Nephron (organoid): ENCODE data around the gene SDSL.

Source experiments
- H3K27ac Mint-ChIP-seq, 3 experiments: 2 replicates each; pipeline ENCODE4 v1.8.0; 2020; ENCODE audit warnings: mixed read lengths in 3 of 3, mild to moderate bottlenecking in 2 of 3, moderate library complexity in 1 of 3
- H3K27me3 Mint-ChIP-seq: 2 replicates; pipeline ENCODE4 v1.8.0; 2021; ENCODE audit warnings: low read depth, mild to moderate bottlenecking, moderate library complexity, mixed read lengths
- H3K36me3 Mint-ChIP-seq: 2 replicates; pipeline ENCODE4 v1.8.0; 2020; ENCODE audit warnings: low read depth, mixed read lengths
- H3K4me1 Mint-ChIP-seq: 2 replicates; pipeline ENCODE4 v1.8.0; 2020; ENCODE audit warnings: mixed read lengths
- H3K4me3 Mint-ChIP-seq, 3 experiments: 2 replicates each; pipeline ENCODE4 v1.8.0; 2020; ENCODE audit warnings: mild to moderate bottlenecking in 3 of 3, mixed read lengths in 3 of 3, moderate library complexity in 2 of 3
- H3K9me3 Mint-ChIP-seq: 2 replicates; pipeline ENCODE4 v1.8.0; 2020; ENCODE audit warnings: mixed read lengths
- TF ChIP-seq, protein P1 (sequence below), 3 experiments: fragments of 200-600 bp; sonication (generic); IDR thresholded peaks; one replicate each; pipeline ENCODE4 v1.5.0; 2021; ENCODE audit warnings: antibody characterized with exemption in 3 of 3; ENCODE audit not compliant: unreplicated experiment in 3 of 3

Gene SDSL

GRCh38 chr12:113418213-113418879 is 3.8 kb upstream of the SDSL start:
- no peaks in the 10 kb centered on the region for H3K36me3 Mint-ChIP-seq
- peaks cover 7% of the 10 kb centered on the region for H3K4me1 Mint-ChIP-seq
- H3K27me3 Mint-ChIP-seq = peaks cover 5% of the 10 kb centered on the region
- no peak overlapping the region for H3K4me3 Mint-ChIP-seq
- TF ChIP-seq, protein P1, sequence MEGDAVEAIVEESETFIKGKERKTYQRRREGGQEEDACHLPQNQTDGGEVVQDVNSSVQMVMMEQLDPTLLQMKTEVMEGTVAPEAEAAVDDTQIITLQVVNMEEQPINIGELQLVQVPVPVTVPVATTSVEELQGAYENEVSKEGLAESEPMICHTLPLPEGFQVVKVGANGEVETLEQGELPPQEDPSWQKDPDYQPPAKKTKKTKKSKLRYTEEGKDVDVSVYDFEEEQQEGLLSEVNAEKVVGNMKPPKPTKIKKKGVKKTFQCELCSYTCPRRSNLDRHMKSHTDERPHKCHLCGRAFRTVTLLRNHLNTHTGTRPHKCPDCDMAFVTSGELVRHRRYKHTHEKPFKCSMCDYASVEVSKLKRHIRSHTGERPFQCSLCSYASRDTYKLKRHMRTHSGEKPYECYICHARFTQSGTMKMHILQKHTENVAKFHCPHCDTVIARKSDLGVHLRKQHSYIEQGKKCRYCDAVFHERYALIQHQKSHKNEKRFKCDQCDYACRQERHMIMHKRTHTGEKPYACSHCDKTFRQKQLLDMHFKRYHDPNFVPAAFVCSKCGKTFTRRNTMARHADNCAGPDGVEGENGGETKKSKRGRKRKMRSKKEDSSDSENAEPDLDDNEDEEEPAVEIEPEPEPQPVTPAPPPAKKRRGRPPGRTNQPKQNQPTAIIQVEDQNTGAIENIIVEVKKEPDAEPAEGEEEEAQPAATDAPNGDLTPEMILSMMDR (IDR thresholded peaks at IDR 0.05; ENCODE audit: unreplicated experiment in 3 of 3) = no peak
- H3K27ac Mint-ChIP-seq = peak overlapping the region in 1 of 3 experiments; percentile 10
- H3K9me3 Mint-ChIP-seq = no peaks in the 10 kb centered on the region

DNA sequence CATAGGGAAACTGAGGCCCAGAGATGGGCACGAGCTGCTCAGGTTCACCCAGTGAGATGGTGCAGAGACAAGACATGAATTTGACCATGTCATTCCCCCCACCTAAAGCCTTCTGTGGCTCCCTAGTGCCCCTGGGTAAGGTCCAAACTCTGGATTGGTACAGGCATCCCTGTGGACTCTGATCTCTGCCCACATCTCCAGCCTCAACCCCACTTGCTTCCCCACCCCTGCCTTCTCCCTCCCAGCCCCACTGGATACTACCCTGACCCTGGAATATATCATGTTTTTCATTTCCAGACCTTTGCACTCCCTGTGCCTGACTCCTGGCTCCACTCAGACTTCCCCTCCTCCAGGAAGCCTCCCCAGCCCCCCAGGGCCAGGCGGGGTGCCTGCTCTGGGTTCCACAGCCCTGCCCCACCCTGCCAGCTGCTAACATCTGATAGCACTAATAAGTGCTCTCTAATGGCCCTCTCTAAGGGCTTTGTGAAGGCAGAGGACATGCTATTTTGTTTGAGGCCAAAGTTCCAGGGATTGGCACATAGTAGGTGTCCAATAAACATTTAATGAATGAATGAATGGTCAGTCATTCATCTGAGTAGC is 1.1 kb upstream of the SDSL start:
- Mint-ChIP-seq H3K36me3 (no peaks in the 10 kb centered on the region), H3K9me3 (no peaks in the 10 kb centered on the region), H3K27ac (no peak overlapping the region), H3K4me1 (peaks cover 7% of the 10 kb centered on the region), H3K27me3 (peaks cover 8% of the 10 kb centered on the region), H3K4me3 (peak overlapping the region in 1 of 3 experiments; percentile 40)
- TF ChIP-seq, protein P1 (IDR thresholded peaks at IDR 0.05; ENCODE audit: unreplicated experiment in 3 of 3) = no peak

DNA sequence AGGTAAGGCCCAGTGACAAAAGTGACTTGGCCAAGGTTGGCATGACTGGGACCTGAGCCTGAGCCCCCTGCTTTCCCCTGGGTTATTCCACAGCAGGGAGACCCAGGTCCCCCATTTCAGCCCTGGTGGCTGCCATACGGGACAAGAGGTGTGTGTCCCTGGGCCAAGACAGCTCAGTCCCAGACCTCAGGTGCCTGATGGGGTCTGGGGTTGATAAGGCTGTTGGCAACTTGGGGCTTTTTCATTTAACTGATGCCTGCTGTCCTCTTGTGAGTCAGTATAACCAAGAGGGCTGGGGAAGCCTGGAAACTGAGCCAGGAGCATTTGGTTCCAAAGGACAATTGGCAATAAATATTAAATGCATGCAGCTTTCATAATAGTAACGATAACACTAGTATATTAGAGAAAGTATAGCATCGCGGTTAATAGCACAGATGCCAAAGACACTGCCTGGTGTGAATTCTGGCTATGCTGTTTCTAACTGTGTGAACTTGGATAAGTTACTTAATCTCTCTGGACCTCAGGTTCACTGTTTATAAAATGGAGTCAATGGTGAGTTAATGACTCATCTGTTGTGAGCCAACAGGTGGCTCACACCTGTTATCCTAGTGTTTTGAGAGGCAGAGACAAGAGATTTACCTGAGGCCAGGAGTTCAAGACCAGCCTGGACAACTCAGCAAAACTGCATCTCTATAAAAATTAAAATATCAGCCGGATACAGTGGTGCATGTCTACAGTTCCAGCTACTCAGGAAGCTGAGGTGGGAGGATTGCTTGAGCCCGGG is 898 bp downstream of the SDSL start:
- Mint-ChIP-seq H3K4me3 (peak overlapping the region; percentile 49 to 94 (median 94)), H3K27ac (no peak overlapping the region), H3K4me1 (peaks cover 7% of the 10 kb centered on the region), H3K27me3 (peaks cover 15% of the 10 kb centered on the region), H3K9me3 (no peaks in the 10 kb centered on the region), H3K36me3 (no peaks in the 10 kb centered on the region)
- TF ChIP-seq, protein P1 (IDR thresholded peaks at IDR 0.05; ENCODE audit: unreplicated experiment in 3 of 3) = no peak

GRCh38 chr12:113424456-113424855 is 2.3 kb downstream of the SDSL start:
- Mint-ChIP-seq H3K27ac (peak overlapping the region in 1 of 3 experiments; percentile 13), H3K27me3 (peaks cover 15% of the 10 kb centered on the region), H3K36me3 (no peaks in the 10 kb centered on the region), H3K9me3 (no peaks in the 10 kb centered on the region), H3K4me1 (peaks cover 7% of the 10 kb centered on the region), H3K4me3 (peak overlapping the region; percentile 24 to 63 (median 57))
- TF ChIP-seq, protein P1 (IDR thresholded peaks at IDR 0.05; ENCODE audit: unreplicated experiment in 3 of 3) = no peak

DNA sequence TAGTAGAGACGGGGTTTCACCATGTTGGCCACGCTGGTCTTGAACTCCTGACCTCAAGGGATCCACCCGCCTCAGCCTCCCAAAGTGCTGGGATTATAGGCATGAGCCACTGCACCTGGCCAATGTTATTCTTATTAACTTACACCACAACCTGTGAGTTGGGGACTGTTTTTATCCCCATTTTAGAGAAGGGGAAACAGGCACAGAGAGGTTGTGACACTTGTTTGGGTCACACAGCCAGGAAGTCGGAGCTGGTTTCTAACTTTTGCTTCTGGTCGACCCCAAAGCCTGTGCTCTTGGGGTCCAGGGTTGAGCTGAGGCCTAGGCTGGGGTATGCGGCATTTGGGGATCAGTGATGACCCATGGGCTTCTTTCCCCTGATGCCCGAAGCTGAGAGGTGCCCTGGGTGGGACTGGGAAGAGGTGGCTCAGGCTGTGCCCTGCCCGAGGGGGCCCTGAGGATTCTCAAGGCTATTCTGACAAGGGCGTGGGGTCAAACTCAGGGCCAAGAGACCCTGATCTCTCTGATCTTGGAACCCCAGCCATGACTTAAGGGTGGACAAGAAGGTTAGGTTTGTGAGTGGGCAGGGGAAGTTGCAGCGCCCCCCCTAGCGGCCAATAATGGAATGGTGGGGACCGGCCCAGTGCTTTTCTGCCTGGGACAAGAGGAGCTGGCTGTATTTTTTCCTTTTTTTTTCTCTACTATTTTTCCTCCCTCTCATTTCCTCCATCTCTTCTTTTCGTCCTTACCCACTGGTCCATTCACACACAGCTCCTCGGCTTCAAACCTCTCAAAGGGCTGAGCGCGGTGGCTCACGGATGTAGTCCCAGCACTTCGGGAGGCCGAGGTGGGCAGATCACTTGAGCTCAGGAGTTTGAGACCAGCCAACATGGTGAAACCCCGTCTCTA is 3.0 kb downstream of the SDSL start:
- Mint-ChIP-seq H3K27ac (no peak overlapping the region), H3K4me3 (peak overlapping the region in 1 of 3 experiments; percentile 49), H3K4me1 (peaks cover 7% of the 10 kb centered on the region), H3K9me3 (no peaks in the 10 kb centered on the region), H3K27me3 (peaks cover 15% of the 10 kb centered on the region), H3K36me3 (no peaks in the 10 kb centered on the region)
- TF ChIP-seq, protein P1 (IDR thresholded peaks at IDR 0.05; ENCODE audit: unreplicated experiment in 3 of 3) = peak; percentile 68 to 74 (median 72)
